A204.1 (cell line): Measurements from ENCODE around the gene SOWAHC.
"Not testable (repeated sequence)": the region's sequence is repeated elsewhere in the genome, so short reads cannot be mapped to it uniquely, and the experiment has no call there.

Source experiments
- FAIRE-seq: peaks from 2 replicates; lab custom pipeline; 2012; peaks lifted over from hg19 to GRCh38; lab: Jason Lieb, UNC

The SOWAHC gene, protein sequence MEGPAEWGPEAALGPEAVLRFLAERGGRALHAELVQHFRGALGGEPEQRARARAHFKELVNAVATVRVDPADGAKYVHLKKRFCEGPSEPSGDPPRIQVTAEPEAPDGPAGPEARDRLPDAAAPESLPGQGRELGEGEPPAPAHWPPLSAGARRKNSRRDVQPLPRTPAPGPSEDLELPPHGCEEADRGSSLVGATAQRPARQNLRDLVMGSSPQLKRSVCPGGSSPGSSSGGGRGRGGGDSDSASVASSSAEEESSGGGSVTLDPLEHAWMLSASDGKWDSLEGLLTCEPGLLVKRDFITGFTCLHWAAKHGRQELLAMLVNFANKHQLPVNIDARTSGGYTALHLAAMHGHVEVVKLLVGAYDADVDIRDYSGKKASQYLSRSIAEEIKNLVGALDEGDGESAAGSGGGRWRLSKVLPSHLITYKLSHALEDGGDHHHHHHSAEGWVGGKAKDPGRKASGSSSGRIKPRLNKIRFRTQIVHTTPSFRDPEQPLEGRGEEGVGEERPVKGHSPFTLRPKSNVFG

DNA sequence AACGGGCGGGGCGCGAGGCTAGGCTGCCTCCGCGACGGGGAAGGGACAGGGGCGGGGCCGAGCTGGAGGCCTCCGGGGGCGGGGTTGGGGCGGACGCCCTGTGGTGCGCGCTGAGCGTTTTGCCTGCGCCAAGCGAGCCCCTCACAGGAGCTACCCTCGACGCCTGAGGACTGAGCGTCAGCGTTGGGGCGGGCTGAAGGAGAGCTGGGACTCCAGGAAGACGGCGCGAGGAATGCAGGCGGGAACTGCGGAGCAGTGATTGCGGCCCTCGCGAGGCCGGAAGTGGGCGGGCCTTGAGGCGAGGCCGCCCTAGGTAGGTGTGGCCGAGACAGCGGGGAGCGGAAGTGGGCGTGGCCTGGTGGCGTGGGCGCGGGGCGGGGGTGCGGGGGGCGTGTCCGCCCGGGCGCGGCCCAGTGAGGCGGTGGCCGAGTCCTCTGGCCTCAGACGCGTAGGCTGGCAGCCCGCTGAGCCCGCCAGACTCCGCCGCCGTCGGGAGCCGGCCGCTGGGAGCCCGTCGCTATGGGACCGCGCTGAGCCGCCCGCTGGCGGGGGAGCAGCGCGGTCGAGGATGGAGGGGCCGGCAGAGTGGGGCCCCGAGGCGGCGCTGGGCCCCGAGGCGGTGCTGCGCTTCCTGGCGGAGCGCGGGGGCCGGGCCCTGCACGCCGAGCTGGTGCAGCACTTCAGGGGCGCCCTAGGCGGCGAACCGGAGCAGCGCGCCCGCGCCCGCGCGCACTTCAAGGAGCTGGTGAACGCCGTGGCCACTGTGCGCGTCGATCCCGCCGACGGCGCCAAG is at the start of gene SOWAHC, which contains the start of gene SEPTIN10:
Gene SOWAHC (plus strand): TSS at position 443 of the 793 bp plus-strand sequence. CDS start 126 bp downstream, at position 569.
Gene SEPTIN10 (minus strand): TSS at position 45 of the 793 bp plus-strand sequence. CDS start 139 bp downstream, outside the sequence.
- no peak for FAIRE-seq

DNA sequence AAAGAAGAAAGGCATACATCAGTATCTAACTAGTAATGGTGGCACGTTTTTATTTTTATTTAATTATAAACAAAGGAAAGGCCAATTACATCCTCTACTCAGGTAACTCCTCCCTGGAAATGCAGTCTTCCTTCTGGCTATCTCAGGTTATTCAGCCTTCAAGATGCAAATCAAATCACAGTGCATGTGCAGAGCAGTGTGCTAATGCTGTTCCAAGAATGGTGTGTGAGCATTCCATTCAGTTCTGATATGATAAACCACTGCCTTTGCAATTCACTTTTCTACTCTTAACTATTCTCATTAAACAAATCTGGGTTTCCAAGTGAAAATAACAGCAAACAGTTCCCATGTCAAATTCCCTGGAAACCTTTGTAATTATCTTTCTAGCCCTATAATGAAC is 38.8 kb upstream of the SOWAHC start:
- FAIRE-seq, result no peak

DNA sequence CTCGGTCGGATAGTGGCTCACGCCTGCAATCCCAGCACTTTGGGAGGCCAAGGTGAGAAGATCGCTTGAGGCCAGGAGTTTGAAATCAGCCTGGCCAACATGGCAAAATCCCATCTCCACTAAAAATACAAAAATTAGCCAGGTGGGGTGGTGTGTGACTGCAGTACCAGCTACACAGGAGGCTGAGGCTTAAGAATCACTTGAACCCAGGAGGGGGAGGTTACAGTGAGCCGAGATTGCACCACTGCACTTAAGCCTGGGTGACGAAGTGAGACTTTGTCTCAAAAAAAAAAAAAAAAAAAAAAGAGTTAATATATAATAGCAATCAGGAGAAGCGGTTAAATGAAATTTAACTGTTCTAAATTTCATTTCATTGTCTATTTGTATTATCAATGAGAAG is 36.5 kb upstream of the SOWAHC start:
- FAIRE-seq, result not testable (repeated sequence)

DNA sequence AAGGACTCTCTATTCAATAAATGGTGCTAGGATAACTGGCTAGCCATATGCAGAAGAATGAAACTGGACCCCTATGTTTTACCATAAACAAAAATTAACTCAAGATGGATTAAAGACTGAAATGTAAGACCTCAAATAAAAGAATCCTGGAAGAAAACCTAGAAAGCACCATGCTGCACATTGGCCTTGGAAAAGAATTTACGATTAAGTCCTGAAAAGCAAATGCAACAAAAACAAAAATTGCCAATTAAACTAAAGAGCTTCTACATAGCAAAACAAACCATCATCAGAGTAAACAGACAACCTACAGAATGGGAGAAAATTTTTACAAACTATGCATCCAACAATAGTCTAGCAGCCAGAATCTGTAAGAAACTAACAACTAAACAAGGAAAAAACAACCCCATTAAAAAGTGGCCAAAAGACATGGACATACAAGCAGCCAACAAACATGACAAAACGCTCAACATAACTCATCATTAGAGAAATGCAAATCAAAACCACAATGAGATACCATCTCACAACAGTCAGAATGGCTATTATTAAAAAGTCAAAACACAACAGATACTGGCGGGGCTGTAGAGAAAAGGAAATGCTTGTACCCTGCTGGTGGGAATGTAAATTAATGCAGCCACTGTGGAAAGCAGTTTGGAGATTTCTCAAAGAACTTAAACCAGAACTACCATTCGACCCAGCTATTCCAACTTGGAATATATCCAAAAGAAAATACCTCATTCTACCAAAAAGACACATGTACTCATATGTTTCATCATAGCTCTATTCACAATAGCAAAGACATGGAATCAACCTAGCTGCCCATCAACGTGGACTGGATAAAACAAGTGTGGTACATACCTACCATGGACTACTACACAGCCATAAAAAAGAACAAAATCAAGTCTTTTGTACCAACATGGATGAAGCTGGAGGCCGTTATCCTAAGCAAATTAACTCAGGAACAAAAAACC is 31.0 kb upstream of the SOWAHC start:
- FAIRE-seq, result no peak

DNA sequence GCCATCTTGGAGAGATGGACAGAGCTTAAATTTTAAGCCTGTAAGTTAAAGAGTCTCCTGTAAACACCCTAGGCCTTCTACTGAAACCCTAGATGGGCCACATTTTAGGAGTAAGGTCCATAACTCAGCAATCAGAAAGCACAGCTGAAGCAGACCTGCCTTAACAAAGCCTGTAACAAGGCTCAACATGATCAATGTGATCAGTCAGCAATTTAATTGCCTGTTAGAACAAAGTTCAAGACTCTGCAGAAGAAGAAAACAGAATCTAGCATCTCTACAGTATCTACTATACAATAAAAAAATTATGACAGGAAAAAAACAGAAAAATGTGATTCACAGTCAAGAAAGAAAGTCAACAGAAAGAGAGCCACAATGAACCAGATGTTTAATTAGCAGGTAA is 27.5 kb upstream of the SOWAHC start:
- FAIRE-seq, result no peak

DNA sequence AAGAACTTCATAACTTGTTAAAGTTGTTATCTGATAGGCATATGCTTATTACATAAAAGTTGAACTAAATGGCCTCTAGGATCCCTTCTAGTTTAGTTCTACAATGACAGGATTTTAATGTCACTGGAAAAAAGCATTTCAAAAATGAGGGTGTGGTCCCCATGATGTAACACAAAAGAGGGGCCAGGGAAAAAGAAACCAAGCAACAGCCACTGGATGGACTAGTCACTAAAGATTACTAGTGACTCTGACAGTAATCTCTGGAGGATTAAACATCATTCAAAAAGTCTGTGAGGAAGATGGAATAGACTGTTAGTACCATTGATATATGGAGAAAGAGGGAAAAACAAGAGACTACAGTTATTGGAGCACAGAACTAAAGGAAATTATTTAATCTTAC is 23.0 kb upstream of the SOWAHC start:
- FAIRE-seq, result no peak

DNA sequence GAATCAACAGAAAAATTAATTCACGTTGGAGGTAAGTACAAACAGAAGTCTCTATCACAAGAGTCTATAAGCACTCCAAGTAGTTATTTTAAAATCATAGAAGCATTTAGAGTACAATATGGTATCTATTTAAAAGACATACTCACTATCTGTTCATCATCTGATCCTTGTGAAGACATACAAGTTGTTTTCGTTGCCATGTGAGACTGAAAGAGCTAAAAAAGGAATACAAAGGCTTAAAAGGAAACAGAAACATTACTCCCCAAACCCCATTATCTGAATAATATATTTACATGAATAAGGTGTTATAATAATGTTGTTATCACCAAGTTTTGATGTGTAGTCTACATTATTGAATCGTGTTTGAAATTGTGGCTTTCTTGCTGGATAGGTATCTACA is 21.3 kb upstream of the SOWAHC start:
- FAIRE-seq, result no peak

DNA sequence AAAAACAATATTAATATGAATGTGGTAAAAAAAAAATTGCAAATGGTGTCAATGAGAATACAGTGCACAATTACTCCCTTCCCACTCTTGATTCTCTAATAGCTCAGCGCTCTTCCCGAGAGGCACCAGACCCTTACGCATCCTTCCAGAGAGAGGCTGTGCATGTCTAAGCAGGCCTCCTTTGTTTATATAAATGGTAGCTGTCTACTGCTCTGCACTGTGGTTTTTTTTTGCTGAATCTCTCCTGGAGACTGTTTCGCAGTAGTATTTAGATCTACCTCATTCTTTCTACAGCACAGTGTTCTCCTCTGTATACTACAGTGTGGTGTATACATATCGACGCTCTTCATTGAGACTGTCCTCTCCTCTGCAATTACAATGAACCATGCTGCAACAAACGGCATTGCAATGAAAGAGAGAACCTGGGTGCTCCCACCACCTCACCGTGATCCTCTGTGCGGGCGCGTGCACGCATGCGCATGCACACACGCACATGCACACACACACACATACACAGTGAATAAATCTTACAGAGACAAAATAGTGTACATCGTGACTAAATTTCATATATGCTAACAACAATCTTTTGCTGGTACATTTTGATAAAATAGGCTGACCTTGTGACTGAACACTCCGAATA is 19.8 kb upstream of the SOWAHC start:
- FAIRE-seq, result no peak

DNA sequence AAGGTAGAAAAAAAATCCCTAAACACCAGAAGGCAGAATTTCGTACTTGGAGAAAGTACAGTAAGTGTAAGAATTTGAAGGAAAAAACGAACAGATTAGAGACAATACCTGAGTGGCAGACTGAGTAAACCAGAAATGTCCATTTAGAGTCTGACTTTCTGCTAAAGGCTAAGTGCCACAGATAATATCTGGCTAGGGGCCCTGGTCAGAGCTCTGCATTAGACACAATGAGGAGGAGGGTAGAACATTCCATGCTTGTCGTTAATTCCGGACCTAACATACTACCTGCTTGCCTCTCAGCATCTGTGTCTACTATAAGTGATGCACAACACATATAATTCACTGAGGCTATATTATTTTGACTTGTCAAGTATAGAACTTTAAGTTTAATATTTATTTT is 18.5 kb upstream of the SOWAHC start:
- FAIRE-seq, result no peak

DNA sequence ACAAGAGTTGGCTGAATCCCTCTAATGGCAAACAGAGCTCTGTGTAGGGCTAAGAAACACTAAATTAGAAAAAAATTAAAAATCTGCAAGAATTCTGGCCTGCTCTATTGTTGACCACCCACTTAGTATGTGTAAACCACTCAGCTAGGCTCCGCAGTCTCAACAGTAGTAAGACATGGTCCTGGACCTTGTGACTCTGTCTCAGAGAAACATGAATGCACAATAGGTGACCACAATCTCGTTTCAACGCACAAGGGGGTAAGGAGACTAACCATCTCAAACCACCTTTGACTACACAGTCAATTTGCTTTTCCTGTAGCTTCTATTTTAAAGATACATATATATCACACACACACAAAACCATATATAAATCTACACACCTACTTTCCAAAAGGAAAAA is 16.9 kb upstream of the SOWAHC start:
- FAIRE-seq, result no peak

DNA sequence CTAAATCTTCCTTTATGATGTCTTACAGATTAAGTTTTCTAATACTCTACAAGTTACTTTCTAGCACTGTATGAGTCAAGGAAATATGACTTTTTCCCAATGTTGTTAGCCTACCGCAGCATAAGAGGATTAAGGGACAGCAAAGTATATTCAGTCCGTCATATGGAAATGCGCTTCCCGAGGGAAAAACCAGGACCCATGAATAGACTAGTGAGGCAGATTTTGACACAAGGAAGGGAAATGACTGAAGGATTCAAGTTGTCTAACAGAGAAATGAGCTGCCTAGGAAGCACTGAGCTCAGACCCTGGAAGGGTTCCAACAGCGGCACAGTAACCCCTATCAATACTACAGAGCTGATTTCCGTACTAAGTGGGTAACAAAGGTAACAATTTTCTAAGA is 12.4 kb upstream of the SOWAHC start:
- no peak for FAIRE-seq

DNA sequence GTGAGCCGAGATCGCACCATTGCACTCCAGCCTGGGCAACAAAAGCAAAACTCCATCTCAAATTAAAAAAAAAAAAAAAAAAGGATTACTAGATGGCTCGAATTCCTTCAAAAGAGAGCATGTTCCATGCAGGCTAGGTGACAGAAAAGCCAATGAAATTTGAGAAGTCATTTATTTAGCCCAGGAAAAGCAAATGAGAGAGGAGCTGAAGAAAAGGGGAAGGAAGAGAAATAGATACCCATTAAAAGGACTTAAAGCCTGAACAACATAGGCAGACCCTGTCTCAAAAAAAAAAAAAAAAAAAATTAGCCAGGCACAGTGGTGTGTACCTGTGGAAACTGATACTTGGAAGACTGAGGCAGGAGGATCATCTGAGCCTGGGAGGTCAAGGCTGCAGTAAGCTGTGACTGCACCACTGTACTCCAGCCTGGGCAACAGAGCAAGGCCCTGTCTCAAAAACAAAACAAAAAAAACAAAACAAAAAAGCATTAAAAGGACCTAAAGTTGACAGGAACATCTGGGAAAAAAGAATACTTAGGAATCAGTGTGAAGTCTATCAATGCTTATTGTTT is 11.5 kb upstream of the SOWAHC start:
- FAIRE-seq, result no peak

DNA sequence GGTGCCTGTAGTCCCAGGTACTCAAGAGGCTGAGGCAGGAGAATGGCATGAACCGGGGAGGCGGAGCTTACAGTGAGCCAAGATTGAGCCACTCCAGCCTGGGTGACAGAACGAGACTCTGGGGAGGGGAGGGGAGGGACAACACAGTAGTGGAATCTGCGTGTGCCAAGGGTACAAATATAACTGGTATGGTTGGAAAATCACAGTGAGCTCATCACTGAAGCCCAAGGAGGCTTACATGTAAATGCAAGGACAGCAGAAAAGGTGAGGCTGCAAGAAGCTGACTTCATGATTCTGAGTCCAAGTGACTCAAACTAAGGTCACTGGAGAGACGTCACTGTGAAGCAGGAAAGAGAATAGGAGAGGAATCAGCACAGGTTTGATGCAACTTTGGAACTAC is 9.6 kb upstream of the SOWAHC start:
- no peak for FAIRE-seq

DNA sequence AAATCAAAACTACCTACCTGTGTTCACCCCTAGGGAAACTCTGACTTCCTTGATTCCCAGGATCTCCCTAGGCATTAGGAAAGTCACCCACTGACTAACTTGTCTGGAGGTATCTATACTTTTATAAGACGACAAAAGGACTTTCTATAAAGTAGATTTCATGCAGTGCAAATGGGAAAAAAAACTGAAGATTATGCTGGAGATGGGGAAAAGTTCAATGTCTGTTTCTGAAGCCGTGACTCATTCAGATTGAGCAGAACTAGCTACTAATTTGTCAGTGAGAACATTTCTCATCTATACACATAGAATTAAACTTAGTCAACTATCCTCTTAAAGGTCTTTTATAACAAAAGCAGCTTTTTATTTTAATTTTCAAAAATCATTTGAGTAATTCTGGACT is 6.4 kb upstream of the SOWAHC start:
- no peak for FAIRE-seq

DNA sequence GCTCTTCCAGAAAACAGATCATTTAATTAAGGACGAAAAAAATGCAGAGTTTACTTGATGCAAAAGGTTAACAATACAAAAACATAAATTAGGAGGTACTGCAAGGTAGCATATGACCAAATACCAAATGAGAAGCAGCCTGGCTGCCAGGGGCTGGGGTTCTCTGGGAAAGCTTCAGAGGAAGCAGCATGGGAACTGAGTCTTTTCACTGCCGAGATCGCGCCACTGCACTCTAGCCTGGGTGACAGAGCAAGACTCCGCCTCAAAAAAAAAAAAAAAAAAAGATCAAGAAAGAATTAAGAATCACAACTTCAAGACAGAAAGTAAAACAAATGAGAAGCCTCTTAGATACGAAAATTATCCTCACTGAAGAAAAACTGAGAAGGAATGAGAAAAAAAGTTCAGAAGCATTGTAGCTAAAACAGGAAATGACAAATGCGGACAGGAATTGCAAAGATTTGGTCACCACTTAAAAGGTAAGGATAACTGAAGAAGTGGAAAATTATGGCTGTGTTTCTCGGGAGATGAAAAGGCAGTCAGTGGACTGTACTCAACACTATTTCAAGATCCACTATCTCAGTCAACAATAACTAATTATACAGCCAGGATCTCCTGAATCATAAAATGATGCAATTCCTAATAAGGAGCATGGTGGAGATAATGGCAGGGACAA is 4.7 kb upstream of the SOWAHC start:
- FAIRE-seq, result no peak

DNA sequence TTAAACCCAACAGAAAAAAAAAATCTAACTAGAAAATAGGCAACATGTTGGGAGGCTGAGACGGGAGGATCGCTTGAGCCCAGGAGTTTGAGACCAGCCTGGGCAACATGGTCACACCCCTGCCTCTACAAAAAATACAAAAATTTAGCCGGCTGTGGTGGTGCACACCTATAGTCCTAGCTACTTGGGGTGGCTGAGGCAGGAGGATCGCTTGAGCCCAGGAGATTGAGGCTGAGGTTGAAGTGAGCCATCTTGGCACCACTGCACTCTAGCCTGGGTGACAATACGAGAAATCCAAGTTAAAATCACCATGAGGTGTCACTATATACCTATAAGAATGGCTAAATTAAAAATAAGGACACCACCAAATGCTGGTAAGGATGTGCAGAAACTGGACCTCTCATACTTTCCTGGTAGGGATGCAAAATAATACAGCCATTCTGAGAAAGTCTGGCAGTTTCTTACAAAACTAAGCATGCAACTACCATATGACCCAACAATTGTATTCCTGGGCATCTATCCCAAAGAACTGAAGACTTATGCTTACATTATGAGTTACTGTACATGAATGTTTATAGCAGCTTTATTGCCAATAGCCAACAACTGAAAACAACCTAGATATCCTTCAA is 2.6 kb upstream of the SOWAHC start:
- FAIRE-seq, result no peak

DNA sequence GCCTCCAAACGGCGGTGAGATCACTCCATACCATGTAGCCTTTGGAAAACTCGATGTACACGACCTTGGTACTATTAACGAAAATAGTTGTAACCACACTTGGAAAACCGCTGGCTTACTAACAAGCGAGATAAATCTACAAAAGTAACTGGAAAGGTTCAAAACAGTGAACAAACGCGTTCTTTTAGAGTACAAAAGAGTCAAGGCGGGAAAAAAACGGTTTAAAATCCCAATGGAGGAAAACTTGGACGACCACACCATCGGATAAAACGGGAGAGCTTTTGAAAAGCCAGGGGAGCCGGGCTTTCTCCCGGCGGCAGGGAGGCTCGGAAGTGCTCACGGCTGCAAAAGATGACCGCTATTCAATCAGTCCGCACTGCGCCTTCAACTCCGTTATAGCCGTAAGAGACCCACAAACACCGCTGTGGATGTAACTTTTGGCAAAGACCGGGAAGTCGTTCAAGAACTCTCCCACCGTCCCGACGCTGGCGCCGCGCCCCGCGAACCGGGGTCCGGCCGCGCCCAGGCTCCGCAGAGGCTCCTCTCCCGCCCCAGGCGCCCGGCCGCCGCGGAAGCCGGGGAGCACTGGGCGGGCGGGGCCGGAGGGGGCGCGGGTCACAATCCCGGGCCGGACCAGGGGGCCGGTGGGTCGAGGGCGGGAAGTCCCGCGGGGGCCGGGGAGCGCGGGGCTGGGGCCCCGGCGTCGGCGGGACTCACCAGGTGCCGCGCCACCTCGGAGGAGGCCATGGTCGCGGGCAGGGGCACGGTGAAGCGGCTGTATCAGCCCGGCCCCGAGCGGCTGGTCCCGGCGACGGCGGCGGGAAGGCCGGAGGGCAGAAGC is 863 bp upstream of the SOWAHC start:
- no peak for FAIRE-seq

DNA sequence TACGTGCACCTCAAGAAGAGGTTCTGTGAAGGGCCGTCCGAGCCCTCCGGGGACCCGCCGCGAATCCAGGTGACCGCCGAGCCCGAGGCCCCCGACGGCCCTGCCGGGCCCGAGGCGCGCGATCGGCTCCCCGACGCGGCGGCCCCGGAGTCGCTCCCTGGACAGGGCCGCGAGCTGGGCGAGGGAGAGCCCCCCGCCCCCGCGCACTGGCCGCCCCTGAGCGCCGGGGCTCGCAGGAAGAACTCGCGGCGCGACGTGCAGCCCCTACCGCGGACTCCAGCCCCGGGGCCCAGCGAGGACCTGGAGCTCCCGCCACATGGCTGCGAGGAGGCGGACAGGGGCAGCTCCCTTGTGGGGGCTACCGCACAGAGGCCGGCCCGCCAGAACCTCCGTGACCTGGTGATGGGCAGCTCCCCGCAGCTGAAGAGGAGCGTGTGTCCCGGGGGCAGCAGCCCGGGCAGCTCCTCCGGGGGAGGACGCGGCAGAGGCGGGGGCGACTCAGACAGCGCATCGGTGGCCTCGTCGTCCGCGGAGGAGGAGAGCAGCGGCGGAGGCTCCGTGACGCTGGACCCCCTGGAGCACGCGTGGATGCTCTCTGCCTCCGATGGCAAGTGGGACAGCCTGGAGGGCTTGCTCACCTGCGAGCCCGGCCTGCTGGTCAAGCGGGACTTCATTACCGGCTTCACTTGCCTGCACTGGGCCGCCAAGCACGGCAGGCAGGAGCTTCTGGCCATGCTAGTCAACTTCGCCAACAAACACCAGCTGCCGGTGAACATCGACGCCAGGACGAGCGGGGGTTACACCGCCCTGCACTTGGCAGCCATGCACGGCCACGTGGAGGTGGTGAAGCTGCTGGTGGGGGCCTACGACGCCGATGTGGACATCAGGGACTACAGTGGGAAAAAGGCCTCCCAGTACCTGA is 812 bp downstream of the SOWAHC start:
- FAIRE-seq, result no peak
